NT2/D1 (cell line): ENCODE data around the gene SCLY.

Source experiments
- SUZ12 ChIP-seq: IDR thresholded peaks from 2 replicates; pipeline ENCODE4 v1.6.1; 2011; ENCODE audit not compliant: insufficient read length, insufficient read depth; ENCODE audit errors: extremely low read depth
- YY1 ChIP-seq: IDR thresholded peaks from 2 replicates; pipeline ENCODE4 v1.6.1; 2011; ENCODE audit not compliant: insufficient read length, insufficient read depth
- ZNF274 ChIP-seq: IDR thresholded peaks from 2 replicates; pipeline ENCODE4 v1.6.1; 2011; ENCODE audit warnings: mild to moderate bottlenecking, low read depth, low read length

GRCh38 chr2:238019962-238020361 is 40.8 kb upstream of the SCLY start:
- TF ChIP-seq ZNF274, result no peak
- TF ChIP-seq SUZ12, result no peak
- TF ChIP-seq YY1, result no peak
